ENCODE results near the gene GPRC5D.

The GPRC5D gene

DNA sequence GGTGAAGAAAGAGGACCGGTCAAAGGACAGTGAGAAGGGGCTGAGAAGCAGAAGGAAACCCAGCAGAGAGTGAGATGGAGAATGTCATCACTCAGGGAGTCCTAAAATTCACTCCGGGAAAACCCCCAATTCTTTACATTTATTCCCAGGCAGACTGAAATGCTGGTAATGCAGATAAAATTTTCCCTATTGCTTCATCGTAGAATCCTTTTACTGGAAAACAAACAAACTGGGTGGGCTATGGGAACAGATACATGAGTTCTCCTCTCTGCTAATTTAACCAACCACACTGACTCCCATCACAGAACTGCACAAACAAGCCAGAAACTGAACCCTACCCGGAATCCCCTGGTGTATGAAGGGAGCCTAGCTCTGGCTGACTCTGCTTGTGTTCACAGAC is 27.2 kb upstream of the GPRC5D start:
- TF ChIP-seq, protein P1, sequence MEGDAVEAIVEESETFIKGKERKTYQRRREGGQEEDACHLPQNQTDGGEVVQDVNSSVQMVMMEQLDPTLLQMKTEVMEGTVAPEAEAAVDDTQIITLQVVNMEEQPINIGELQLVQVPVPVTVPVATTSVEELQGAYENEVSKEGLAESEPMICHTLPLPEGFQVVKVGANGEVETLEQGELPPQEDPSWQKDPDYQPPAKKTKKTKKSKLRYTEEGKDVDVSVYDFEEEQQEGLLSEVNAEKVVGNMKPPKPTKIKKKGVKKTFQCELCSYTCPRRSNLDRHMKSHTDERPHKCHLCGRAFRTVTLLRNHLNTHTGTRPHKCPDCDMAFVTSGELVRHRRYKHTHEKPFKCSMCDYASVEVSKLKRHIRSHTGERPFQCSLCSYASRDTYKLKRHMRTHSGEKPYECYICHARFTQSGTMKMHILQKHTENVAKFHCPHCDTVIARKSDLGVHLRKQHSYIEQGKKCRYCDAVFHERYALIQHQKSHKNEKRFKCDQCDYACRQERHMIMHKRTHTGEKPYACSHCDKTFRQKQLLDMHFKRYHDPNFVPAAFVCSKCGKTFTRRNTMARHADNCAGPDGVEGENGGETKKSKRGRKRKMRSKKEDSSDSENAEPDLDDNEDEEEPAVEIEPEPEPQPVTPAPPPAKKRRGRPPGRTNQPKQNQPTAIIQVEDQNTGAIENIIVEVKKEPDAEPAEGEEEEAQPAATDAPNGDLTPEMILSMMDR (IDR thresholded peaks at IDR 0.05), result no peak

DNA sequence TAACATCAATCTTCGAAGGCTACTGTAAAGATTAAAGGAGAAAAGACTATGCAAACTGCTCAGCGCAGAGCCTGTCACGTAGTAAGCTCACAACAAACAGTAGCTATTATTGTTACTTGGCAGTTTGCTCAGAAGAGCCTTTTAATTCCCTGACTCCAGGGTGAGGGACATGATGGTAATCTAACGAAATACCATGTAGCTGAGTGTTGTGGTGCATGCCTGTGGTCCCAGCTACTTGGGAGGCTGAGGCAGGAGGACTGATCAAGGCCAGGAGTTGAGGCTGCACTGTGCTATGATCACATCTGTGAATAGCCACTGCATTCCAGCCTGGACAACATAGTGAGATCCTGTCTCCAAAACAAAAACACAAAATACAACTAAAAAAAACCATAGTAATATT is 25.3 kb upstream of the GPRC5D start:
- TF ChIP-seq, protein P1 (IDR thresholded peaks at IDR 0.05), result no peak

DNA sequence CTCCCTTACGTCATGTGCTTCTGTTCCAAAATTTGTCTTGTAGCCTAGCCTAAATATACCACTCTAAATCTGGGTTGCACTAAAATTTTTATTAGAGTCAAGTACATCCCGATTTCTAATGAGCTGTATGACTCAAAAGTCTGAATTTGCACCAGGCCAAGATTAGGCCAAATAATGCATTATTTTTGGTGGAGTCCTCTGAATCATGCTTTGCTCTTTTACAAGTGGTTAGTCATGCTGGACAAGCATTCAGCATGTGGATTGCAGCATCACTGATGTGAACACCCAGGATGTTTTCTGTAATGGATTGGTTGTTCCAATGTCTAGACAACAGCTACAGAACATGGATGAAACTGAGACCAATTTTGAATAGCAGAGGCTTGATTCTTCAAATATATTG is 24.4 kb upstream of the GPRC5D start:
- TF ChIP-seq, protein P1 (IDR thresholded peaks at IDR 0.05), result no peak

DNA sequence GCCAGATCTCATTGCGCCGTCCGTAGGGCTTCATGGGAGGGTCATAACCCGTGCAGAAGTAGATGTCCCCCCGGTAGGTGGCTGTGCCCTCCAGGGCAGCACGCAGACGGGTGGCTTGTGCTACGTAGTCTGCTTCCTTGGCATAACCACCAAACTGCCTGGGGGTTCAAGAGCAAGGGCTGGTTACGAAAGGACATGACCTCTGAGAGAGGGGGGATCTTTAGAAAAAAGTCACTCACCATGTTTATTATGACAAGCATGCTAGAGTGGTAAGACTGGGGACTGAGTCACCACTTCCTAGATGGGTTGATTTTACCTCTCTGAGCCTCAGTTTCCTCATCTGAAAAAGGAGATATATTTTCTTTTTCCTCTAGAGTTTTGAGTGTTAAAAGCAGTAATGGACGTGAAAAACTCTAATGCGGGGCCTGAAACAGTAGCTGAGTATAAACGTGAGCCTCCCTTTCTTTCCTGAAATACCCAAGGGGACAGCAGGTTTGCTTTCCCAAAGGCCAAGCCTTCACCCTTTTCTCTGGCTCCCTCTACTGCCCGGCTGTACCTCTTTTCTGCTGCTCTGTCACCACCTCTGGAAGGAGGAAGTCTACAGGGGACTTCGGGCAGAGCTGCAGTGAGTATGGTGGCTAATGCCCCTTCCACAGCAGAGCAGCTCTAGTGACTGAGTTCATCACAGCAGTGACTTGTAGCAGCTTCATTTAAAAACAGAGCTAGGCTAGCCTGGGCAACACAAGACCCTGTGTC is 23.5 kb upstream of the GPRC5D start:
- TF ChIP-seq, protein P1 (IDR thresholded peaks at IDR 0.05), result peak; percentile 50

DNA sequence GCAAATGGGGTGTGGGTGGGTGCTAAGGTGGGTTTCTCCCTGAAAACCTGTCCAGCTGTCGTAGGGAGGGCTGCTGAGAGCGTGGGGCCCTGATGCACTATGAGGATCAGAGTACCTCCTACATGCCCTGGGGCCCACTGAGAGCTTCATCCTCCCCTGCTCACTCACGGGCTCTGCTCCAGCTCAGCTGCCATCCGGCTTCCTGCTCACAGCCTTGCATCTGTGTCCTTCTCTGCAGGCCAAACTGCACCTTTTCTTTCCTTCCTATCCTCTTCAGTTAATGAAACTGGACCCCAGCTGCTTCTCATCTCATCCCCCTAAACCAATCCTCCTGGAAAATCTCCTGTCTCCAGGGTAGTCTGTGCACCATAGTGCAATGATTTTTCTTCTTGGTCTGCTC is 22.2 kb upstream of the GPRC5D start:
- TF ChIP-seq, protein P1 (IDR thresholded peaks at IDR 0.05), result no peak

DNA sequence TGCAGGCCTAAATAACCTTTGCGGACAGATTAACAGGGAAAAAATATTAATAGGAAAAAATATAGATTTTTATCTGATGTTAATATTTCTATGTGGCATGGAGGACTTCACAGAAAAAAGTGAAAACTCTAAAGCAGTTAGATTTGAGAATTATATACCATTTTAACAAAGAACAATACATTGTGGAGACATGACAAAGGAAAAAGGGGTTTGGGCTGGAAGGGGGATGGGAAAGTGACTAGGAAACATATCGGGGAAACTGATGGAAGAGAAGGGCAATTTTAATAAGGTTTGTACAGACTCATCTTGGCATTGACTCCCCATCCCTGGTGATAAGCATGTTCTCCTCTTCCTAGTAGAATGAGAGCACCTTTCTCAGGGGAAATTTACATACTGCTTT is 21.0 kb upstream of the GPRC5D start:
- TF ChIP-seq, protein P1 (IDR thresholded peaks at IDR 0.05), result no peak

DNA sequence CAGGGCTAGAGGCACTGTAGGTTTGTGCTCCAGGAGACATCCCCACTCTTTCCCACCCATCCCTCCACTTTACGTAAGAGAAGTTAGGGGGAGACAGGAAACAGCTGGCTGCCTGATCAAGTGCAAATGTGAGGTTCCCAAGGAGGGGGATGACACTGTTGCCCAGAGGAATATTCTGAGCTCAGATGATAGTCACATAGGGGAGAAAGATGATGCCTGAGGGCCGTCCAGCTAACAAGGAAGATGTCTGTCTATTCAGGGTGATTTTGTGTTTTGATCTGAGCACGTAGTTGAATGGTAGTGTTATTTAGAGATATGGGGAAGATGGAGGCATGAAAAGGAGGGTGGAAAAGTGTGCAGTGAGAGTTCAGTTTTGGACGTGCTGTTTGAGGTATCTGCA is 13.9 kb upstream of the GPRC5D start:
- TF ChIP-seq, protein P1 (IDR thresholded peaks at IDR 0.05), result no peak

DNA sequence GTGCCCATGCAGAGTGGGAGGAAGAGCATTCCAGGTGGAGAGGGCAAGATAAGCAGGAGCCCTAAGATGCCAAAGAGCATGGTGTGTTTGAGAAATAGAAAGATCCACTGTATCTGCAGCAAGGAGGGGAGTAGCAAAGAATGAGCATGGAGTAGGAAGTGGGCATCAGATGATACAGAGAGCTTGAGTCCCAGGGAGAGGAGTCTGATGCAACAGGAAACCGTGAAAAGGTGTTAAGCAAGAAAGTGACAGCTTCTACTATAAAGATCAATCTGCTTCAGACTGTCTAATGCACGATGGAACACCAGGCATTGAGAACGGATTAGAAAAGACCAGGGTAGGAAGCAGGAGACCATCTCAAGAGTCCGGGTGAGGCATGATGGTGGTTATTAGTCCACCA is 12.3 kb upstream of the GPRC5D start:
- TF ChIP-seq, protein P1 (IDR thresholded peaks at IDR 0.05), result no peak
